Left lung (tissue), 10 donors: ENCODE measurements around the gene SLX4IP. TPM values are rescaled to one million over a fixed set of nuclear protein-coding genes. Genes with fewer than 3 reads are reported as not detected.

ENCODE experiments used
- ATAC-seq: fragments of 200-7000 bp; cut with Tn5 transposase; one replicate; pipeline ENCODE4 v1.9.1; 2020; ENCODE audit warnings: moderate library complexity
- DNase-seq, 4 donors: peaks; one replicate each; pipeline ENCODE4 v3.0.0-alpha.2; 2013 to 2020
- H3K27ac ChIP-seq, 2 donors: fragments of 200-600 bp; sonication (generic) in 1 of 2; one replicate each; pipeline versions ENCODE4 v1.5.0 to v1.8.0; 2020 to 2021
- H3K27me3 ChIP-seq, 2 donors: fragments of 200-600 bp; sonication (generic) in 1 of 2; one replicate each; pipeline versions ENCODE4 v1.5.0 to v1.8.0; 2020 to 2021
- H3K36me3 ChIP-seq, 2 donors: fragments of 200-600 bp; sonication (generic) in 1 of 2; one replicate each; pipeline versions ENCODE4 v1.5.0 to v1.8.0; 2020 to 2021
- H3K4me1 ChIP-seq, 2 donors: fragments of 200-600 bp; one replicate each; pipeline ENCODE4 v1.8.0; 2021
- H3K4me3 ChIP-seq, 2 donors: fragments of 200-600 bp; sonication (generic) in 1 of 2; one replicate each; pipeline versions ENCODE4 v1.5.0 to v1.8.0; 2020 to 2021; ENCODE audit warnings: mild to moderate bottlenecking in 1 of 2
- H3K9me3 ChIP-seq, 2 donors: fragments of 200-600 bp; sonication (generic) in 1 of 2; one replicate each; pipeline versions ENCODE4 v1.5.0 to v1.8.0; 2020 to 2021
- intact Hi-C, 2 donors: fragments of 100-400 bp; cut with DNase I; formaldehyde crosslinking; loops; one replicate each; pipeline versions ENCODE4 v1.11.2 to v1.14.2; 2022
- polyA plus RNA-seq, 6 donors: library from polyadenylated mRNA; unstranded; fragments of 120-200 nt; gene quantifications; one replicate each; pipeline ENCODE4 v1.2.1, GENCODE V29; 2013; ENCODE audit not compliant: insufficient read length in 6 of 6
- total RNA-seq, 2 donors: library from RNA; stranded (reverse); fragmentation: NEBNext Ultra II Directional; extraction: Animal tissue kit (Norgen Biotek cat#: 25700); gene quantifications; one replicate each; pipeline ENCODE4 v1.2.1, GENCODE V29; 2021
- TF ChIP-seq, protein P1 (sequence below), 2 donors: fragments of 200-600 bp; sonication (generic) in 1 of 2; IDR thresholded peaks; one replicate each; pipeline versions ENCODE4 v1.5.0 to v1.8.0; 2021; ENCODE audit warnings: antibody characterized with exemption in 2 of 2
- donor health status: DM: no; HTN: yes; CAD: no.
- donor health status: DM: no; HTN: no; CAD: no.

The SLX4IP gene
- total and polyA plus RNA-seq, 8 donors: 6.0 to 12.3 (median 10.3) TPM

DNA sequence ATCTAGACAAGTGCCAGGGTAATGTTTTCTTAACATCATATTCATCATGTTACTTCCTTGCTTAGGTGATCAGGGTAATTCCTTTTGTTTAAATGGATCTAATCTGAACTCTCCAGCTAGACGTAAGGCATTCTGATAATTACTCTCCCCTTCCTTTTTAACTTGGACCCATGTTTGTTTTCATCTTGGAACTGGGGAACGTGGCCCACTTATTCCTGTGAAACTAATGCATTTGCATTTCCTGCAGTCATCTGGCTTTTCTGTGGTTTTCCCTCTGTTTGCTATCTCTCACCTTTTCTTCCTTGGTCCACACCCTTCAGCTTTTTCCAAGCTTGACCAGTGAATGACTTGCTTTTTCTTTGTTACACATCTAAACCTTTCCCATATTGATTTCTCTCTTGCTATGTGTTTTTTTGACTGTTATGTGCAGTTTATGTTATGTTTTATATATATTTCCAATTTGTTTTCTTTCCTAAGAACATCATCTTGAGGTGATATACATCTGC is 33.3 kb downstream of the SLX4IP start:
- intact Hi-C loops: no loop called here
- TF ChIP-seq, protein P1, sequence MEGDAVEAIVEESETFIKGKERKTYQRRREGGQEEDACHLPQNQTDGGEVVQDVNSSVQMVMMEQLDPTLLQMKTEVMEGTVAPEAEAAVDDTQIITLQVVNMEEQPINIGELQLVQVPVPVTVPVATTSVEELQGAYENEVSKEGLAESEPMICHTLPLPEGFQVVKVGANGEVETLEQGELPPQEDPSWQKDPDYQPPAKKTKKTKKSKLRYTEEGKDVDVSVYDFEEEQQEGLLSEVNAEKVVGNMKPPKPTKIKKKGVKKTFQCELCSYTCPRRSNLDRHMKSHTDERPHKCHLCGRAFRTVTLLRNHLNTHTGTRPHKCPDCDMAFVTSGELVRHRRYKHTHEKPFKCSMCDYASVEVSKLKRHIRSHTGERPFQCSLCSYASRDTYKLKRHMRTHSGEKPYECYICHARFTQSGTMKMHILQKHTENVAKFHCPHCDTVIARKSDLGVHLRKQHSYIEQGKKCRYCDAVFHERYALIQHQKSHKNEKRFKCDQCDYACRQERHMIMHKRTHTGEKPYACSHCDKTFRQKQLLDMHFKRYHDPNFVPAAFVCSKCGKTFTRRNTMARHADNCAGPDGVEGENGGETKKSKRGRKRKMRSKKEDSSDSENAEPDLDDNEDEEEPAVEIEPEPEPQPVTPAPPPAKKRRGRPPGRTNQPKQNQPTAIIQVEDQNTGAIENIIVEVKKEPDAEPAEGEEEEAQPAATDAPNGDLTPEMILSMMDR (IDR thresholded peaks at IDR 0.05): no peak
- H3K9me3 ChIP-seq: no peaks in the 10 kb centered on the region
- no peak for ATAC-seq
- no peaks in the 10 kb centered on the region for H3K27me3 ChIP-seq
- no peak overlapping the region for H3K27ac ChIP-seq
- H3K36me3 ChIP-seq: no peaks in the 10 kb centered on the region
- no peak for DNase-seq
- H3K4me1 ChIP-seq: peaks cover 5 to 37% of the 10 kb centered on the region in 2 donors
- H3K4me3 ChIP-seq: no peak overlapping the region

- peaks cover 5 to 37% of the 10 kb centered on the region in 2 donors for H3K4me1 ChIP-seq
- H3K4me3 ChIP-seq: no peak overlapping the region
- intact Hi-C loops: no loop called here
- H3K27me3 ChIP-seq: no peaks in the 10 kb centered on the region
- no peaks in the 10 kb centered on the region for H3K9me3 ChIP-seq
- ATAC-seq: no peak
- H3K27ac ChIP-seq: peak overlapping the region in 1 of 2 donors; percentile 60
- no peak for DNase-seq
- H3K36me3 ChIP-seq: no peaks in the 10 kb centered on the region
- TF ChIP-seq, protein P1 (IDR thresholded peaks at IDR 0.05): no peak
These were observed 34.0 kb downstream of the SLX4IP start for GRCh38 chr20:10469056-10469455.

GRCh38 chr20:10469599-10469998 is 34.5 kb downstream of the SLX4IP start:
- TF ChIP-seq, protein P1 (IDR thresholded peaks at IDR 0.05): peak; percentile 45 to 54
- peak in 3 of 4 donors; percentile 42 to 91 (median 67) for DNase-seq
- intact Hi-C loops: no loop called here
- Histone ChIP-seq H3K9me3 (no peaks in the 10 kb centered on the region), H3K27ac (peak overlapping the region in 1 of 2 donors; percentile 60), H3K36me3 (no peaks in the 10 kb centered on the region), H3K4me1 (peaks cover 5 to 42% of the 10 kb centered on the region in 2 donors), H3K4me3 (no peak overlapping the region), H3K27me3 (no peaks in the 10 kb centered on the region)
- ATAC-seq: peak; percentile 89

GRCh38 chr20:10470276-10470675 is 35.2 kb downstream of the SLX4IP start:
- Histone ChIP-seq H3K27ac (peak overlapping the region in 1 of 2 donors; percentile 60), H3K36me3 (no peaks in the 10 kb centered on the region), H3K27me3 (no peaks in the 10 kb centered on the region), H3K9me3 (no peaks in the 10 kb centered on the region), H3K4me1 (peaks cover 5 to 49% of the 10 kb centered on the region in 2 donors), H3K4me3 (no peak overlapping the region)
- ATAC-seq: no peak
- intact Hi-C loops: no loop called here
- no peak for DNase-seq
- TF ChIP-seq, protein P1 (IDR thresholded peaks at IDR 0.05): no peak

DNA sequence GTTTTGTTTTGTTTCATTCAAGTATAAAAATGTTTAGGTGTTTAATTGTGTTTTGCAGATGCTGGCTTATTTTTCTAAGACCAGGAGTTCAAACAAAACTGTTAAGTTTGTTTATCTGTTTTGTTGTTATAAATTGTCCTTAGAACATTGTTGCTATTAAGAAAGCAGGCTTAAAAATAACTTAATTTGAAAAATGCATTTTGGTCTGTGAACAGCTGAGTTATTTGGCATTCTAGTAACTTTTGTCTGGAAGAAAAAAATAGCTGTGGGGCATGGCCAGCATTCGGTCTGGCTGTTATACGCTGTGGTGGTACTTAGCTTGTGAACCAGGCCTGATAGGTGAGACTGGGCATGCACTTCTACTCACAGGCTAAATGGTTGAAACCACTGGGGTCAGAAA is 37.8 kb downstream of the SLX4IP start:
- ATAC-seq (no peak), DNase-seq (no peak)
- Histone ChIP-seq H3K4me3 (no peak overlapping the region), H3K4me1 (peaks cover 5 to 61% of the 10 kb centered on the region in 2 donors), H3K9me3 (no peaks in the 10 kb centered on the region), H3K27ac (no peak overlapping the region), H3K27me3 (no peaks in the 10 kb centered on the region), H3K36me3 (no peaks in the 10 kb centered on the region)
- TF ChIP-seq, protein P1 (IDR thresholded peaks at IDR 0.05): no peak
- intact Hi-C loops: no loop called here
